Breast epithelium (tissue), 3 donors: ENCODE data around the gene FARP2.

Experiments
- CTCF ChIP-seq, 3 donors: fragments of 450-650 bp; IDR thresholded peaks; one replicate each; pipeline ENCODE4 v1.5.1; 2016 to 2017; ENCODE audit warnings: antibody characterized with exemption in 3 of 3, mild to moderate bottlenecking in 3 of 3, moderate library complexity in 3 of 3
- POLR2A ChIP-seq: fragments of 450-650 bp; IDR thresholded peaks from one replicate; pipeline ENCODE4 v1.6.1; 2016; ENCODE audit warnings: antibody characterized with exemption, mild to moderate bottlenecking, moderate library complexity
- POLR2AphosphoS5 ChIP-seq, 3 donors: sonication (generic); formaldehyde crosslinking; IDR thresholded peaks; one replicate each; pipeline ENCODE4 v1.6.1; 2017; ENCODE audit warnings: antibody characterized with exemption in 3 of 3

GRCh38 chr2:241355983-241356870 is at the start of gene FARP2:
- TF ChIP-seq POLR2AphosphoS5 (IDR thresholded peaks at IDR 0.05) (peak; percentile 39 to 68 (median 47)), CTCF (IDR thresholded peaks at IDR 0.05) (no peak), POLR2A (no peak)
